ENCODE measurements around the gene MYO7B.

- TF ChIP-seq CTCF (IDR thresholded peaks at IDR 0.05; ENCODE audit: low read depth, low read length) (no peak), EZH2phosphoT487 (IDR thresholded peaks at IDR 0.05; ENCODE audit: low read depth) (no peak)
These were observed 139.0 kb downstream of the MYO7B start for GRCh38 chr2:127674241-127675209.

All from OCI-LY3 (cell line).